Renal pelvis (tissue), 4 donors: ENCODE measurements around the gene FAM193B. TPM values are rescaled to one million over a fixed set of nuclear protein-coding genes. Genes with fewer than 3 reads are reported as not detected.
"Not testable (repeated sequence)": the region's sequence is repeated elsewhere in the genome, so short reads cannot be mapped to it uniquely, and the experiment has no call there.

Source experiments
- DNase-seq: peaks from one replicate; pipeline ENCODE4 v3.0.0-alpha.2; 2013
- polyA plus RNA-seq, 3 donors: library from polyadenylated mRNA; unstranded; fragments of 120-200 nt; gene quantifications; one replicate each; pipeline ENCODE4 v1.2.1, GENCODE V29; 2013; ENCODE audit not compliant: insufficient read length in 3 of 3

The FAM193B gene
- polyA plus RNA-seq, 3 donors, result 78.8 to 110 (median 105) TPM

DNA sequence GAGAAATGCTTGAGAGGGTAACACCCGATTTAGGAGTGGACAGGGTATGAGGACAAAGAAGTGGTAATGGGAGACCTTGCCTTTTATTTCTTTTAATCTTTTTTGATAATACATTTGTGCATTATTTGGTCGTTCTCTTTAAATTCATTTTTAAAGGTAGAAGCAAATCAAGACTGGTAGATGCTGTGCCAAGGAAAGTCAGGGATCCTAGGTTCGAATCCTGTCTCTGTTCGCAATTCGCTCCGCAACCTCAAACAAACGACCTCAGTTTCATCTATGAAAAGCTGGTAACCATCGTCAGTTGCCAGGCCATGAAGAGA lies 37.3 kb upstream of the FAM193B start:
- DNase-seq, result no peak

DNA sequence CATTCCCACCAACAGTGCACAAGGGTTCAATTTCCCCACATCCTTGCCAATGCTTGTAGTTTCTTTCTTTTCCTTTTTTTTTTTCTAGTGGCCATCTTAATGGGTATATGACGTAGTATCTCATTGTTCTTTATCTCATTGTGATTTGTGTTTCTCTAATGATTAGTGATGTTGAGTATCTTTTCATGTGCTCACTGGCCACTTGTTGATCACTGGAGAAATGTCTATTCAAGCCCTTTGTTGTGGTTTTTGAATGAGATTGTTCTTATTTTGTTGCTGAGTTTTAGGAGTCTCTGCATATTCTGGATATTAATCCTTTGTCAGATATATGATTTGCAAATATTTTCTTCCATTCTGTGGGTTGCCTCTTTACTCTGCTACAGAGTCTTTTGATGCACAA lies 36.0 kb upstream of the FAM193B start:
- no peak for DNase-seq

DNA sequence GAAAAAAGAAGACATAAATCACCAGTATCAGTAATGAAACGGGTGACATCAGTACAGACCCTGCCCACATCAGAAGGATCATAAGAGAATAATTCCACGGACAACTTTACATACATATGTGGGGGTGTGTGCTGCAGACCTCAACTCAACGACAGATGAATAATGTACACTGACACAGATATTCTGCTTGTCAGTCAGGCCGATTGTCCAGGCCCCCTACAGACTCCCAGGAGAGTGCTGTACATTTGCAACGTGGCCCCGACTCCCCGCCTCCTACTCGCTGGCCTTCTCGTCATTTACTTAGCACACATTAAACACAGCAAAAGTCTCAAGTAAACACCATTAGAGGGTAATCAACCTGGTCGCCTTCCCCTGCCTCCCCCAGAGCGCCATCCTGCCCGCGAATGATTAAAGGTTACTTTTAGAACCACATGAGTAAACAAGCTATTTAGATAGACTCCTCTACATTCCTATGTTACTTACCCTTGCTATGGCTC lies 34.1 kb upstream of the FAM193B start:
- DNase-seq, result no peak

DNA sequence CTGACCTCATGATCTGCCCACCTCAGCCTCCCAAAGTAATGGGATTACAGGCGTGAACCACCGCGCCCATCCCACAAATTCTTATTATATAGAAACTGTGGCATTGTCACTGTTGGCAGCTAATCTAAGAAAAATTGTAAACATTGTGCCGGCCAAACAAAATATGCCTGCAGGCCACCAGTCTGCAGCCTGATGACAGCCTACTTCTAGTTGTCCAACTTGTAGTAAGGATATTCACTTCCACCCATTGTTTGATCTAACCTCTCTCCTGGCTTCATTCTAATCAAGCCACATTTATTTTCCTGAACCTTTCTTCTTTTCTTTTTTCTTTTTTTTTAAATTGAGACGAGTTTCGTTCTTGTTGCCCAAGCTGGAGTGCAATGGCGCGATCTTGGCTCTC lies 24.0 kb upstream of the FAM193B start:
- DNase-seq, result no peak

DNA sequence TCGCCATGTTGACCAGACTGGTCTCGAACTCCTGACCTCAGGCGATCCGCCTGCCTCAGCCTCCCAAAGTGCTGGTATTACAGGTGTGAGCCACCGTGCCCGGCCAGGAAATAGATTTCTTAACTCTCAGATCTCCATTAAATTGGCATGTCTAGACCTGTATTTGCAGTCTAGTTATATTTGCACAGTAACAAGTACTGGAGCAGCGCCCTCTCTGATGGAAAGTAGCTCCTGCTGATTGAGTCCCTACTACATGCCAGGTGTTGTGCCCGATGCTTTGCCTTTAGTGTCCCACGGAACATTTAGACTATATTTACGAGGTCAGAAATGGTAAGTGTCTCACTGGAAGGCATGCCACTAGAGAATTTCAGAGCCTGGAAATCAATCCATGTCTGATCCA lies 21.8 kb upstream of the FAM193B start:
- no peak for DNase-seq

DNA sequence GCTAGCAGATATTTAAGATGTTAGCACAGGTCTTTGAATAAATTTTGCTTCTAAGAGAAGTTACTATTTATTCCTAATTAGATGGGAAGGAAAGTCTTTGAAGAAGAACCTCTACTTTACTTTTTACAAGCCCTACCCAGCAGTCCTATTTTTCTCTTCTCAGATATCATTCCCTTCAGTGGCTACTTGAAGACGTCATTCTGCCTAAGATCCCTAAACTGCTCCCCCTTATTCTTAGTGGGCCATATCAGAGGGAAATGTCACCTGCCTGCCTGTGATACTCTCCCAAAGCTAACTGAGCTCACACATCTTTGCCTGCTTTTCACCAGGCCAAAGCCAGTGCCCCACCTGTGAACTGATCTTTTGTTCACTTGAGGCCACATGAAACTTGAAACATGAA lies 21.1 kb upstream of the FAM193B start:
- no peak for DNase-seq

DNA sequence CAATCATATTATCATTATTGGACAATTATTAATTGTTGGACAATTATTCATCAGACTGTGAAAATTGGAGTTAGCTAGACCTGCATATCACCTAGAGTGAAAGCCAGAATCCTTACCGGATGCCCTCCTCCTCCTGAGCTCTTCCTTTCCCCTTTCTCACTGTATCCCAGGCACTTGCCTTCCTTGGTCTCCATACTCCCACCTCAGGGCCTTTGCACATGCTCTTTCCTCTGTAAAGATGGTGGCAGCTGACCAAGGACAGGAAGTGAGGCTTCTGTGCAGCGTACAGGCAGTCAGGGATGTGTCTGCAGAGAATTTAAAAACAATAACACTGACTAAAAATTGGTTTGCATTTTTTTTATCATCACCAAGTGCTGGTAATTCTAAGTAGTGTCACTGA lies 15.5 kb upstream of the FAM193B start:
- DNase-seq, result no peak

DNA sequence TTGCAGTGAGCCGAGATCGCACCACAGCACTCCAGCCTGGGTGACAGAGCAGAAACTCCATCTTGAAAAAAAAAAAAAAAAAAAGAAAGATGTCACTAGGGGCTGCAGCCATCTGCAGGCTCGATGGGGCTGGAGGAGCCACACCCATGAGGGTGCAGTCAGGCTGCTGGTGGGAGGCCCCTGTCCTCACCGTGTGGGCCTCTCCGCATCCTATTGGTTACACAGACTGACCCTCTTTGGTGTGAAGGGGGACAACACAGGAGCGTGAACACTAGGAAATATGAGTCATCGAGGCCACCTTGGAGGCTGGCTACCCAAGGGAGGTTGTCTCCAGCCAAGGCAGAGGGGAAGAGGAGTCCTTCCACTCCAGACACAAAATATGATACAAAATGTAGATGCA lies 14.0 kb upstream of the FAM193B start:
- no peak for DNase-seq

DNA sequence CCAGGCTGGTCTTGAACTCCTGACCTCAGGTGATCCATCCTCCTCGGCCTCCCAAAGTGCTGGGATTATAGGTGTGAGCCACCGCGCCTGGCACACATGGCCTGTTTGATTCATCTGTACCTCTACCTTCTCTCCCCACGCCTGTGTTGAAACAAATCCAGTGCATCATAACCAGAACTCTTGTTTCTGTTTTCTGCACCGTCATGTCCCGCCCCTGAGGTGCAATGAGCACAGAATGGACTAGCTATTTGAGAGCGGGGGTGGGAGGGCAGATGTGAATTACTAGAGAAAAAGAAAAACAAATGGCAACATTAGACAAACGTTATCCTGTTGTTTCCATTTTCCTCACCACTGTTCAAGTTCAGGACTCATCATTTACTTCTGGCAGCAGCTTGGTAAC lies 10.7 kb upstream of the FAM193B start:
- DNase-seq, result no peak

DNA sequence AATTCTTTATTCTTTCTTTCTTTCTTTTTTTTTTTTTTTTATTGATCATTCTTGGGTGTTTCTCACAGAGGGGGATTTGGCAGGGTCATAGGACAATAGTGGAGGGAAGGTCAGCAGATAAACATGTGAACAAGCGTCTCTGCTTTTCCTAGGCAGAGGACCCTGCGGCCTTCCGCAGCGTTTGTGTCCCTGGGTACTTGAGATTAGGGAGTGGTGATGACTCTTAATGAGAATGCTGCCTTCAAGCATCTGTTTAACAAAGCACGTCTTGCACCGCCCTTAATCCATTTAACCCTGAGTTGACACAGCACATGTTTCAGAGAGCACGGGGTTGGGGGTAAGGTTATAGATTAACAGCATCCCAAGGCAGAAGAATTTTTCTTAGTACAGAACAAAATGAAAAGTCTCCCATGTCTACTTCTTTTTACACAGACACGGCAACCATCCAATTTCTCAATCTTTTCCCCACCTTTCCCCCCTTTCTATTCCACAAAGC lies 5.1 kb upstream of the FAM193B start:
- not testable (repeated sequence) for DNase-seq

DNA sequence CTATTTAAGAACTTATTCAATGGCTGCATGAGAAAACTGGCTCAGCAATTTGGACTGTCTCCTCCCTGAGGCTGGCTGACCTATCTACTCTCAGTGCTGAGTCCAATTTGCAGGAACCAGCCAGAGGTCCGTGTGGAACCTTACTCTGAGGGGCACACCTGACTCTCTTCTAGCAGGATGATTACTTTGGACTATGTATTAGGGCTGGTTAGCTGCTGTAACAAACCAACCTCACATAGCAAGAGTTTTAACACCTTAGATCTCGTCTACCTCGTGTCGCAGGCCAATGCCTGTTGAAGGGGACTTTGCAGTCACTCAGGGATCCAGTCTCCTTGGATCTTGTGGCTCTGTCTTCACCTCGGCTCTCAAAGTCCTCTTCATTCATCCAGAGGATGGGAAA lies 3.4 kb upstream of the FAM193B start:
- no peak for DNase-seq

DNA sequence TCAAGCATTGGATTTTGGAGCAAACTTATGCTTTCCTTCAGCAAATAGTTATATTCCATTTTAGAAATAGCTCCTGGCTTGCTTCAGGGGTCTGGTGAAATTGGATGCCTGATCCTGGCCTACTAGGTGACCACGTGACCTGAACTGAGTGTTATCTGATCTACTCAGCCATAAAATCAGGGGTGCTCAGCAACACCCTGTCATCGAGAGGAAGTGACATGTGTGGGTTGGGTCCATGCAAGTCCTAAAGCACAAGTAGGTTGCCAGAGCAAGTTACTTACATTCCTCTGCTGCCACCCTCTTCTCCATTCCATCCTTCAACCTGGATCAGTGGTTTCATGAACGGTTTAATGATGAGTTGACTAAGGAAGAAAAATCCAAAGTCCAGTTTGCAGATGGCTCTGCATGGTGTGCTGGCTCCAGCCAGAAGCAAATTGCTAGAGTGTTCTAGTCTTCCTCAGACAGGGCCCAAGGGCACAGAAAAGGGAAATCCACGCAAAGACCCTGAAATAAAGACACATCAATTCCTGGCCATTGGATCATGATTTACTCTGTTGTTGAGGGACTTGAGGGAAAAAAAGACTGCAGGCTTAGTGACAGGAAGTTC lies 2.8 kb upstream of the FAM193B start:
- no peak for DNase-seq

DNA sequence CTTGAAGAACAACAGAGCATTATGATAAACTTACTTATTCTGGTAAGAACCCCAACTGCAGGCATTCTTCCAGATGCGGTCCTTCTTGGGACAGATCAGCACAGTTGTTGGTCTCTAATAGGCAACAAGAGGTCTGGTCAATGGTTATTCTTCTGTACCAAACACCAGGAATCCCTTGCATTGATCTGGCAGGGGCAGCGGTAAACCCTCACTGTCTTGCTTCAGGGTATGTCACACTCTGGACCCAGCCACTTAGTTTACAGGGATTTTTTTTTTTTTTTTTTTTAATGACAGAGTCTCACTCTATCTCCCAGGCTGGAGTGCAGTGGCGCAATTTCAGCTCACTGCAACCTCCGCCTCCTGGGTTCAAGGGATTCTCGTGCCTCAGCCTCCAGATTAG lies 1.3 kb upstream of the FAM193B start:
- DNase-seq, result no peak

DNA sequence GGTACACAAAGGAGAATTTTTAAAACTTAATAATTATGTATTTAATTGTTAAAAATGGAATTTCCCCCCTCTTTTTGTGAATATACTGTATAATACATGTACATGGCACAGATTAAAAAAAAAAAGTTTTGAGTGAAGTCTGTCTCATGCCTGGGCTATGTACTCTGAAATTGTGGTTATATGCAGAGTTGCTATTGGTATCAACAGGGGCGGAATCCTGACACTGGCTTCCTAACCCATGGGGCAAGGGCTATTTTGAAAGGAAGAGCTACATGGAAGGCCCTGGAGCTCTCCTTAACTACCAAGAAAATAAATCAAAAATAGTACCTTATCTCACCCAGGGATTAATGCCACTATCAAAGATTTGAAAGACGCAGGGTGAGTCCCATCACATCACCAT lies 865 bp upstream of the FAM193B start:
- DNase-seq, result no peak

DNA sequence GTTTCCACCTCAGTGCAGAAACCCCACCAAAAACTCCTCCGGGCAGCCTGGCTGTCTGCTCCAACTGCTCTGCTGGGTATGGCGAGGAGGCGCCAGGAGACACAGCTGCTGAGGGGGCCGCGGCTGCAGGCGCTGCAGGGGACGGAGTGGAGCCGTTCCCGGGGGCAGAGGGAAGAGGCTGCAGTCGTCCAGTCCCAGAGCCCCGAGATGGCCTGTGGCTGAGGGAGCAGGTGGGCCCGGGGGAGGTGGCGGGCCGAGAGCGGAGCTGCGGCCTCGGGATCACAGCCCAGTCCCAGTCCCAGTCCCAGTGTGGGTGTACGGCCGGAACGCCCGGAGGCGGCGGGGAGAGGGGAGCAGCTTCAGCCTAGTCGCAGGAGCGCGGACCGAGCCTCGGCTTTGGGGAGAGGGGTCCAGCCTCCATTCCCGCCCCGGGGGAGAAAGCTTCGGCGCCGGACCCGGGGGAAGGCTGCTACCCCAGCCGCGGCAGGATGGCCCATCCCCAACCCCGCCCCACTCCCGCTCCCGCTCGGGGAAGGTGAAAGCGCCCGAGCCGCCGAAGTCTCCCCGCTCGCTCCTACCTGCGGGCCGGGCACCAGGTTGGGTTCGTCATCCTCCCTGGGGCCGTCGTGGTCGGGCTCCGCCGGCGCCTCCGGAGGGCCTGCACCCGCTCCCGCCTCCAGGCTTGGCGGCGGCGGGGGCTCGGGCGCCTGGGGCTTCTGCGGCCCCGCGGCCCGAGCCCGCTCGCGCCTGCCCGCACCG lies 513 bp downstream of the FAM193B start:
- DNase-seq, result no peak

DNA sequence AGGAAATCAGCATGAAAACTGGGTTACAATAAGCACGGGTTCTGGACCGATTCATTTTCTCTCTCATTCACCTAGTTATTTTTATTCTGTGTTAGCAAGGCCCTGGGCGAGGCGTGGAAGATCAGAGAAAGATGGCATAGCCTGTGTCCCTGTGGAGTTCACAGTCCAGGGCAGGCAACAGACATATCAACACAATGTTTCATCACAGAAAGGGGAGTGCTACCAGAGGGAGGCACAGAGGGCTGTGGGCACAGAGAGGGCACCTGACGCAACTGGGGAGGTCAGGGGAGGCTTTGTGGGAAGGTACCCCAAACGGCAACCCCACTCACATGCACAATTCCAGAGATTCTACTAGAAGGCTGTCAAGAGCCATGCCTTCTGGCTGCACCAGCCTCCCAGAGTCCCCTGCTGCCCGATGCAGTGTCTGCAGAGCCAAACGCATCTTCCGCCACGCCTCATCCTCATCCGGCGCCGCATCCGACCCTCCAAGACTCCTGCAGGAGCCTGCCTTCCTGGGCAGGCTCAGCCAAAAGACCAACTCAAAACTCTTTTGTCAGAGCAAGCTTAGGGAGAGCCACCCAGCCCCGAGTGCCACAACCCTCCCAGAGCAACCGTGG lies 1.4 kb downstream of the FAM193B start:
- DNase-seq, result no peak

DNA sequence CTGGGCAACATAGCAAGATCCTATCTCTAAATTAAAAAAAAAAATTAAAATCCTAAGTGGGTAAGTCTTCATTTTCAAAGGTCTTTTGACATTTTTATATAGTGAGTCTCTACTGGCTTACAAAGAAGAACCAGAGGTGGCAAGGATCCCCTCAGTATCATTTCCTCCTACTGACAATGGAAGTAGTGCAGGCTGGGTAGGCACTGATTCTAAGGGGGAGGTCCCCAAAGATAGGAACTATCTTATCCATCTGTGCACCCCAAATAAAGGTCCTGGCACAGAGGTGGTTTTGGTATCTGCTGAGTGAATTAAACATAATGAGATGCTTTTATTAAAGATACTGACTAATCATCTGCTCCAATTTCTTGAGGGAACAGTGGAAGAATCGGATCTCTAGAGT lies 4.2 kb downstream of the FAM193B start:
- DNase-seq, result no peak

DNA sequence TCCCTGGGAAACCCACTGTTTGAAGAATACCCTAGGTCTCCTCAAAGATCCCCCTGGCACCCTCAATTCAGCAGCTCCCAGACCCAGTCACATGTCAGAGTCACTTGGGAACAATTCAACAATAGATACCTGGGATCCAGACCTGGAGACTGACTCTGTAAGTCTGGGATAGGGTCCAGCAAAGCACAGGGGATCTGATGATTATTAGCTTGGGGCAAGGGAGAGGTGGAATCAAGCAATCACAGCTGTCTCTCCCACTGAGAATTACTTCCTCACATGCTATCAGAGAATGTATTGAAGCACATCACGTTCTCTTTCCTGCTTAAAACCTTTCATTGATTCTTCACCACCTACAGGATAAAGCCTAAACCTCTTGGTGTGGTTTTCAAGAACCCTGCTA lies 5.9 kb downstream of the FAM193B start:
- no peak for DNase-seq

DNA sequence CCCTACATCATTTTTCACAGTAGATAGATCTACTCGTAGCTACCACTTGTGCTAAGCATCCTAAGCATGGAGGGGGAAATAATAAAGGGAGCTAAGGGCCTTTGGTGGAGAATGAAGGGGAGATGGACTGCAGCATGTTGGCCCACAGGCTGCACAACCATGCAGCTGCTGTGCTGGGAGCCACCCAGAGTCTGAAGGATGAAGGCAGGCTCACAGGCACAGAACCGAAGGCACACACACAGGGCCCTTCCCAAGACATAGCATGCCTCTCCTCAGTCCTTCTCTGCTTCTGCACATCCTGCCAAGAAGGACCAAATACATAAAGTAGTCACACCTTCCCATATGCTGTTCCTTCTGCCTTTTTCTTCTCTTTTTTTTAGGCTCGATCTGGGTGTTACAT lies 6.6 kb downstream of the FAM193B start:
- DNase-seq, result no peak

DNA sequence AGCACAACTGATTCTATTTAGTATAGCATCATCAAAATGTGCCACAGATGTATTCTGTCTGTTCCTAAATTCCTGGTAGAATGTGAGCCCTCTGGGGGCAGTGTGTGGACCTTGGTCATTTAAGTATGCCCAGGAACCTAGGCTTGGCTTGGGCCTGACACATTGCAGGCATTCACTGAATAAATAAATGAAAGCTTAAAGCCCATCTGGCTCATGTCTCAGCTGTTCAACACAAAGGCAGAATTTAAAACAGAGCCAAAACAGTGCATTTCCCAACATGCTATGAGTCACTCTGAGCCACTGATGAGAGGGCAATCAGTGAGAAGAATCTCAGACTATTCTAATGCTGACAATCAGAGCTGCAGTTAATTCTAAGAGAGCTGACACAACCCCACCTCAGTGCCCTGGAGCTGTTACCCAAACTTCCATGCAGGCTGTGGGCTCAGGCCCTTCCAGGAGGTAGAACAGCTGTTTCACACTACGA lies 8.1 kb downstream of the FAM193B start:
- DNase-seq, result no peak

DNA sequence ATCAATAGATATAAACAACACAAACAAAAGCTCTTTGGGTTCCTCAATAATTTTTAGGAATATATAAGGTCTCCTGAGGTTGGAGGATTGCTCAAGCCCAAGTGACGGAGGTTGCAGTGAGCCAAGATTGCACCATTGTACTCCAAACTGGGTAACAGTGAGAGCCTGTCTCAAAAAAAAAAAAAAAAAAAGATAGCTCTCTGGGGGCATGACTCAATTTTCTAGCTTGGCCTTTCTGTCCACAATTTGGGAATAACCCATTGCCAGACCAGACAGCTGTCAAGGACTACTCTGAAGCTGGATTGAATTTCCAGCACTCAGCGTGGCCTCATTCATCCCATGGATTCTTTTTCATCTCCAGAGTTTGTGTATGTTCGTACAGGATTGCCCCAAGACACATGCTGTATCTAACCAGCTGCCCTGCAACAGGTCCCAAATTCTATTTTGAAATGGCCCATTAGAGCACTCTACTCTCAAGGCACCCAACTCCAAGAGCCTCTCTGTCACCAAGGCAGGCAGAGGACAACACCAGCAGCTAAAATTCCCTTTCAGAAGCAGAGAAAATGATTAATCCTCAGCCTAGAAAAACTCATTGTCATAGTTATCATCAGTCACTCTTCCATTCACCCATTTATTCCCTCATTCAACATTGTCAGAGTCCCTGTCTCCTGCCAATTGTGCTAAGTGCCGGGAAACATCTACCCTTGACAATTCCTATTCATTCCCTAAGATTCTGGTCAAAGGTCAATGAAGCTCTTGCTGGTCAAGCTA lies 8.7 kb downstream of the FAM193B start:
- DNase-seq, result no peak

DNA sequence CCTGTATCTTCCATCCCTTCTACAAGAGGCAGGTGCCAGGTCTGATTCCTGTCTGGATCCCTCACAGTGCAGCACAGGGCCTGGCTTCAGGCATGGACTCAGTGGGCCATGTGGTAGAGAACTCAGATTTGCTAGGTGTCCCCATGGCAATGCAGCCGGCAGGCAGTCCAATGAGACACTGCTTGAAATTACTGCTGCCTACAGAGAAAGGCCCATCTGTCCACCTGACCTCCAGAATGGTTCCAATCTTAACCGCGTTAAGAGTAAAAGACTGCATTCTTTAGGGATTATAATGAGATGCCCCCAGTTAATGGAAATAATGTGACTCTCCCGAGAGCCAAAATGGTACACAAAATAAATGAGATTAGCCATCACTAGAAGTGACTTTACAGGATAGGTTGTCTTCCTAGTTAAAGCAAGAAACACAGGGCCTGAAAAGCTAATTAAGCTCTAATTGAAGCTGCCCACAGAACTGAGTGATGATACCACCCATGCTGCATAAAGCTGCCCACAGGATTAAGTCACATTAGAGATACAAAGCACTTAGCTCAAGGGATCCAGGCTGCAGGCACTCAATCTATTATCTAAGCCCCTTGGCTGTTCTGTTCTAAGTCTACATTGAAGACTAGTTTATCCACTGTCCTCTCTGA lies 11.4 kb downstream of the FAM193B start:
- DNase-seq, result no peak
